ENCODE measurements around the gene SNCB.

SNCB gene

GRCh38 chr5:176661676-176662075 is 31.3 kb upstream of the SNCB start:
- TF ChIP-seq, protein P1, sequence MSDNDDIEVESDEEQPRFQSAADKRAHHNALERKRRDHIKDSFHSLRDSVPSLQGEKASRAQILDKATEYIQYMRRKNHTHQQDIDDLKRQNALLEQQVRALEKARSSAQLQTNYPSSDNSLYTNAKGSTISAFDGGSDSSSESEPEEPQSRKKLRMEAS (IDR thresholded peaks at IDR 0.05) = no peak
- no peak for TF ChIP-seq REST (IDR thresholded peaks at IDR 0.05; ENCODE audit: low read depth)
- TF ChIP-seq TCF12 (IDR thresholded peaks at IDR 0.05; ENCODE audit: low read depth) = no peak
- no peak for TF ChIP-seq CREB1 (IDR thresholded peaks at IDR 0.05; ENCODE audit: low read depth)
- TF ChIP-seq, protein P2, sequence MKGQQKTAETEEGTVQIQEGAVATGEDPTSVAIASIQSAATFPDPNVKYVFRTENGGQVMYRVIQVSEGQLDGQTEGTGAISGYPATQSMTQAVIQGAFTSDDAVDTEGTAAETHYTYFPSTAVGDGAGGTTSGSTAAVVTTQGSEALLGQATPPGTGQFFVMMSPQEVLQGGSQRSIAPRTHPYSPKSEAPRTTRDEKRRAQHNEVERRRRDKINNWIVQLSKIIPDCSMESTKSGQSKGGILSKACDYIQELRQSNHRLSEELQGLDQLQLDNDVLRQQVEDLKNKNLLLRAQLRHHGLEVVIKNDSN (IDR thresholded peaks at IDR 0.05) = no peak
- no peak for TF ChIP-seq CEBPB (IDR thresholded peaks at IDR 0.05)
- TF ChIP-seq FOXM1 (IDR thresholded peaks at IDR 0.05; ENCODE audit: borderline replicate concordance, low read depth) = no peak
- no peak for TF ChIP-seq NFIC (IDR thresholded peaks at IDR 0.05)
- TF ChIP-seq ZBTB7A (IDR thresholded peaks at IDR 0.05; ENCODE audit: low read depth) = no peak
- TF ChIP-seq EP300 (IDR thresholded peaks at IDR 0.05; ENCODE audit: borderline replicate concordance) = no peak
- TF ChIP-seq TEAD4 (IDR thresholded peaks at IDR 0.05) = no peak

- TF ChIP-seq EGR1 (IDR thresholded peaks at IDR 0.05) (peak; percentile 92), TCF12 (IDR thresholded peaks at IDR 0.05; ENCODE audit: low read depth) (no peak), RAD21 (IDR thresholded peaks at IDR 0.05; ENCODE audit: low read depth) (peak; percentile 96)
Observed at GRCh38 chr5:176660860-176661641, 30.7 kb upstream of the SNCB start.

GRCh38 chr5:176660530-176660859 is 30.2 kb upstream of the SNCB start:
- TF ChIP-seq TEAD4 (IDR thresholded peaks at IDR 0.05) (no peak), TCF12 (IDR thresholded peaks at IDR 0.05; ENCODE audit: low read depth) (no peak), CREB1 (IDR thresholded peaks at IDR 0.05; ENCODE audit: low read depth) (no peak), TAF1 (IDR thresholded peaks at IDR 0.05; ENCODE audit: low read depth) (no peak), EP300 (IDR thresholded peaks at IDR 0.05; ENCODE audit: borderline replicate concordance) (no peak), YY1 (IDR thresholded peaks at IDR 0.05; ENCODE audit: low read depth) (no peak), FOXM1 (IDR thresholded peaks at IDR 0.05; ENCODE audit: borderline replicate concordance, low read depth) (no peak), REST (IDR thresholded peaks at IDR 0.05; ENCODE audit: low read depth) (no peak), EGR1 (IDR thresholded peaks at IDR 0.05) (no peak), NFIC (IDR thresholded peaks at IDR 0.05) (no peak), ZBTB7A (IDR thresholded peaks at IDR 0.05; ENCODE audit: low read depth) (no peak), RAD21 (IDR thresholded peaks at IDR 0.05; ENCODE audit: low read depth) (no peak), CEBPB (IDR thresholded peaks at IDR 0.05) (no peak)
- TF ChIP-seq, protein P2 (IDR thresholded peaks at IDR 0.05) = no peak
- TF ChIP-seq, protein P1 (IDR thresholded peaks at IDR 0.05) = no peak

GRCh38 chr5:176659860-176660461 is 29.6 kb upstream of the SNCB start:
- TF ChIP-seq YY1 (IDR thresholded peaks at IDR 0.05; ENCODE audit: low read depth) (no peak), TEAD4 (IDR thresholded peaks at IDR 0.05) (no peak), NFIC (IDR thresholded peaks at IDR 0.05) (no peak), CREB1 (IDR thresholded peaks at IDR 0.05; ENCODE audit: low read depth) (no peak), TCF12 (IDR thresholded peaks at IDR 0.05; ENCODE audit: low read depth) (no peak), TAF1 (IDR thresholded peaks at IDR 0.05; ENCODE audit: low read depth) (no peak), RAD21 (IDR thresholded peaks at IDR 0.05; ENCODE audit: low read depth) (no peak), REST (IDR thresholded peaks at IDR 0.05; ENCODE audit: low read depth) (no peak), CEBPB (IDR thresholded peaks at IDR 0.05) (no peak), EP300 (IDR thresholded peaks at IDR 0.05; ENCODE audit: borderline replicate concordance) (no peak), ZBTB7A (IDR thresholded peaks at IDR 0.05; ENCODE audit: low read depth) (no peak), FOXM1 (IDR thresholded peaks at IDR 0.05; ENCODE audit: borderline replicate concordance, low read depth) (no peak), EGR1 (IDR thresholded peaks at IDR 0.05) (no peak)
- TF ChIP-seq, protein P1 (IDR thresholded peaks at IDR 0.05) = no peak
- TF ChIP-seq, protein P2 (IDR thresholded peaks at IDR 0.05) = no peak
